ENCODE measurements around the gene PPP1R12A. TPM values are rescaled to one million over a fixed set of nuclear protein-coding genes. Genes with fewer than 3 reads are reported as not detected.

The PPP1R12A gene
- polyA plus RNA-seq, 1 experiment, result 52.4 TPM

DNA sequence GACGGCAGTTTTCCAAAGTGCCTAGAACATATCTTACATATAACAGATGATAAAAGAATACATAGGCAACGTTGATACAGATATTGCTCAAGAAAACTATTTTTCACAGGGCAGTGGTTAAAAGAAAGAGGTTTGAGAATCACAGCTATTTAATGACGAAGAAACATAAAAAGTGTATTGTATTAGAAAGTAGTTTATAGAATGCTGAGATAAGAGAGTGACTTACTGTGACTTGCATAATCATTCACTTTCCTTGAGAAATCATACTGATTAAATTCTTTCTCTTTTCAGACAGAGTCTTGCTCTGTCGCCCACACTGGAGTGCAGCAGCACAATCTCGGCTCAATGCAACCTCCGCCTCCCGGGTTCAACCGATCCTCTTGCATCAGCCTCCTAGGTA, 57.7 kb downstream of the PPP1R12A start:
- no peak for DNase-seq (ENCODE audit: low read depth)
- ChIA-PET CTCF (interaction anchor here (1.2 kb wide), 1 partner anchor 312 kb away, joined by 3 read pairs; no protein-coding TSS in a partner anchor), POLR2A (no interaction called here)
- no peak overlapping the region for H3K4me3 ChIP-seq (ENCODE audit: low read depth, low read length)
- no peaks in the 10 kb centered on the region for H3K36me3 ChIP-seq (ENCODE audit: control insufficient read depth, insufficient read depth, low read length)
- no peak for TF ChIP-seq CTCF (IDR thresholded peaks at IDR 0.05; ENCODE audit: insufficient read depth, low read depth, low read length)
- no peaks in the 10 kb centered on the region for H3K27me3 ChIP-seq (ENCODE audit: control insufficient read depth, insufficient read depth, low read length)

DNA sequence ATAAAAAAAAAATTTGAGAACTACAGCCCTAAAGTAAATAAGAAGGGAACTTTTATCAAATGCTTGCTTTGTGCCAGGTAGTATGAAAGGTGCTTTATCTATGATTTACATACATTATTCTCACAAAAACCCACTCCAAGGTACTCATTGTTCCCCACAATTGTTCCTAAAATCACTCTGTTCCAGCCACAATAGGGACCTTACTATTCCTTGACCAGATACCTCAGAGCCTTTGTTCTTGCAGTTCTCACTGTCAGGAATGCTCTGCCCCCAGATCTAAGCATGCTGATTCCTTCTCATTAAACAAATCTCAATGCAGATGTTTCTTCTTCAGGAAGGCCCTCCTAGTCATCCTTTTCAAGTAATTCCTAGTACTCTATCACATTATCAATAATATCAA, 60.2 kb downstream of the PPP1R12A start:
- POLR2A ChIA-PET, result no interaction called here
- no peak overlapping the region for H3K4me3 ChIP-seq (ENCODE audit: low read depth, low read length)
- CTCF ChIA-PET, result no interaction called here
- no peak for DNase-seq (ENCODE audit: low read depth)
- no peak for TF ChIP-seq CTCF (IDR thresholded peaks at IDR 0.05; ENCODE audit: insufficient read depth, low read depth, low read length)
- H3K36me3 ChIP-seq (ENCODE audit: control insufficient read depth, insufficient read depth, low read length), result no peaks in the 10 kb centered on the region
- no peaks in the 10 kb centered on the region for H3K27me3 ChIP-seq (ENCODE audit: control insufficient read depth, insufficient read depth, low read length)

DNA sequence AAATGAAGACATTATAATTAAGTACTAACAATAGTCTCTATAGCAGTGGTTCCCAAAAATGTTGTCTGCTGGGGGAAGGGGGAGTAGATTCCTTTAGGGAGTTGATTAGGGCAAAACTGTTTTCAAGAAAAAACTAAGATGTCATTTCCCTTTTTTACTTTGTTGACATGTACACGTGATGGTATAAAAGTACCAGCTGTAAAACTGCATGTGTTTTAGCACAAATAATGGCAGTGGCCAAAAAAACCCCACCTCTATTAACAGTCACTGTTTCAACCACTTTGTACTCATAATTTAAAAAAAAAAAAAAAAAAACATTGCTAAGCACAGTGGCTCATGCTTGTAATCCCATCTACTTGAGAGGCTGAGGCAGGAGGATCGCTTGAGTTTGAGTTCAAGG, 61.7 kb downstream of the PPP1R12A start:
- no peak for TF ChIP-seq CTCF (IDR thresholded peaks at IDR 0.05; ENCODE audit: insufficient read depth, low read depth, low read length)
- Histone ChIP-seq H3K36me3 (ENCODE audit: control insufficient read depth, insufficient read depth, low read length) (no peaks in the 10 kb centered on the region), H3K4me3 (ENCODE audit: low read depth, low read length) (no peak overlapping the region), H3K27me3 (ENCODE audit: control insufficient read depth, insufficient read depth, low read length) (no peaks in the 10 kb centered on the region)
- ChIA-PET CTCF (no interaction called here), POLR2A (no interaction called here)
- no peak for DNase-seq (ENCODE audit: low read depth)

DNA sequence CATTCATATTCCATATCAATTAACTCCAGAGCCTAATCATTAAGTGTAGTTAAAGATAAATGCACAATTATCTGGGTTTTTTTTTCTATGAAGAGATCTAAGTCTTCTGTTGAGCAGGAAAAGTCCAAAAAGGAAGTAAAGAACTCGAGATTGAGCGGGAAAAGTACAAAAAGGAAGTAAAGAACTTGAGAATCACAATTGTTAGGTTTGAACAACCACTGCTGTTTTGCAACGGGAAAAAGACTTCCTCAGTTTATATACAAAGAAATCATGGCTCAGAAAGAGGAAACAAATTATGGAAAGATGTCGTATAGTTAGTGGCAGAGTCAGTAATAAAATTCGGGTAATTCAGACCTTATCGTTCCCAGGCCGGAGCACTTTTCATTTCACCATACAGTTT, 63.3 kb downstream of the PPP1R12A start:
- Histone ChIP-seq H3K4me3 (ENCODE audit: low read depth, low read length) (no peak overlapping the region), H3K36me3 (ENCODE audit: control insufficient read depth, insufficient read depth, low read length) (peaks cover 2% of the 10 kb centered on the region; the same call in 1 of the 2 replicates), H3K27me3 (ENCODE audit: control insufficient read depth, insufficient read depth, low read length) (no peaks in the 10 kb centered on the region)
- ChIA-PET CTCF (no interaction called here), POLR2A (no interaction called here)
- TF ChIP-seq CTCF (IDR thresholded peaks at IDR 0.05; ENCODE audit: insufficient read depth, low read depth, low read length), result no peak
- no peak for DNase-seq (ENCODE audit: low read depth)

DNA sequence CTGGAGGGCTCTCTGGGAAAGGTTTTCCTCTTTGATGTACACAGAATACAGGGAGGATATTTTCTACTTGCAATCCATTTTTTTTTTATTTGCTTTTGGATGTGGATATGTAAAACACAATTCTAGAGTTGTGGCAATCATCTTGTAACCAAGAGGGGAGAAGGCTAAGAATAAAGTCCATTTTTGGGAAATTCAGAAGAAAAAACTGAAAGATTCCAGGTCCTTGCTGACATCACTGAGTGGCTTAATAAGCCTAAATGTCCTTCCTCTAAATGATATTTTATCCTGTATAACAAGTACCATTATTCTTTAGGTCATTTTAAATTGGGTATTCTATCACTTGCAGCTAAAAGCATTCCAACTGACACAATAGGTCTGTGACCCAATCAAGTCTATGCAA, 64.0 kb downstream of the PPP1R12A start:
- TF ChIP-seq CTCF (IDR thresholded peaks at IDR 0.05; ENCODE audit: insufficient read depth, low read depth, low read length), result no peak
- Histone ChIP-seq H3K4me3 (ENCODE audit: low read depth, low read length) (no peak overlapping the region), H3K27me3 (ENCODE audit: control insufficient read depth, insufficient read depth, low read length) (no peaks in the 10 kb centered on the region), H3K36me3 (ENCODE audit: control insufficient read depth, insufficient read depth, low read length) (peaks cover 2% of the 10 kb centered on the region; the same call in 1 of the 2 replicates)
- POLR2A ChIA-PET, result interaction anchor here (0.7 kb wide), 1 partner anchor 54 kb away, joined by 3 read pairs; no protein-coding TSS in a partner anchor
- CTCF ChIA-PET, result no interaction called here
- no peak for DNase-seq (ENCODE audit: low read depth)
